Colonic mucosa (tissue), 4 donors: ENCODE measurements around the gene KBTBD3. TPM values are rescaled to one million over a fixed set of nuclear protein-coding genes. Genes with fewer than 3 reads are reported as not detected.
A peak's percentile ranks its signal among the peaks of the same experiment; 100 is the strongest.

Experiments
- DNase-seq: peaks from one replicate; pipeline ENCODE4 v3.0.0-alpha.2; 2020
- H3K27ac ChIP-seq: fragments of 200-600 bp; one replicate; pipeline ENCODE4 v1.8.0; 2021
- H3K27me3 ChIP-seq: fragments of 200-600 bp; one replicate; pipeline ENCODE4 v1.8.0; 2021
- H3K36me3 ChIP-seq: fragments of 200-600 bp; one replicate; pipeline ENCODE4 v1.8.0; 2021
- H3K4me1 ChIP-seq: fragments of 200-600 bp; one replicate; pipeline ENCODE4 v1.8.0; 2021; ENCODE audit warnings: mild to moderate bottlenecking
- H3K4me3 ChIP-seq: fragments of 200-600 bp; one replicate; pipeline ENCODE4 v1.8.0; 2021
- H3K9ac ChIP-seq, 2 donors: one replicate each; pipeline ENCODE4 v1.7.0; 2013; ENCODE audit warnings: control low read depth in 2 of 2, low read depth in 2 of 2, low read length in 2 of 2
- H3K9me3 ChIP-seq: fragments of 200-600 bp; one replicate; pipeline ENCODE4 v1.8.0; 2021
- intact Hi-C: fragments of 100-400 bp; cut with DNase I; formaldehyde crosslinking; loops from one replicate; pipeline ENCODE4 v1.14.1; 2022
- total RNA-seq, 2 donors: library from RNA; stranded (reverse); fragmentation: NEBNext Ultra II Directional in 1 of 2; extraction: Animal tissue kit (Norgen Biotek cat#: 25700) in 1 of 2; gene quantifications; one replicate each; pipeline ENCODE4 v1.2.1, GENCODE V29; 2021
- TF ChIP-seq, protein P1 (sequence below): fragments of 200-600 bp; IDR thresholded peaks from one replicate; pipeline ENCODE4 v1.8.0; 2022; ENCODE audit warnings: antibody characterized with exemption, mild to moderate bottlenecking
- donor health status: healthy.
- donor health status: DM: no; HTN: no; CAD: no.
- donor health status: DM: no; HTN: no; CAD: no.

KBTBD3 gene
- total RNA-seq, 2 donors from 2014 or later: 6.6 to 6.7 TPM

- H3K4me3 ChIP-seq: no peak overlapping the region
- H3K4me1 ChIP-seq: no peaks in the 10 kb centered on the region
- intact Hi-C loops: no loop called here
These were observed 44.3 kb downstream of the KBTBD3 start for GRCh38 chr11:106032861-106033260.

GRCh38 chr11:106031936-106032335 is 45.2 kb downstream of the KBTBD3 start:
- Histone ChIP-seq H3K27ac (no peak overlapping the region), H3K4me3 (no peak overlapping the region), H3K27me3 (no peaks in the 10 kb centered on the region), H3K36me3 (no peaks in the 10 kb centered on the region), H3K9ac (no peak overlapping the region), H3K9me3 (no peaks in the 10 kb centered on the region), H3K4me1 (no peaks in the 10 kb centered on the region)
- TF ChIP-seq, protein P1, sequence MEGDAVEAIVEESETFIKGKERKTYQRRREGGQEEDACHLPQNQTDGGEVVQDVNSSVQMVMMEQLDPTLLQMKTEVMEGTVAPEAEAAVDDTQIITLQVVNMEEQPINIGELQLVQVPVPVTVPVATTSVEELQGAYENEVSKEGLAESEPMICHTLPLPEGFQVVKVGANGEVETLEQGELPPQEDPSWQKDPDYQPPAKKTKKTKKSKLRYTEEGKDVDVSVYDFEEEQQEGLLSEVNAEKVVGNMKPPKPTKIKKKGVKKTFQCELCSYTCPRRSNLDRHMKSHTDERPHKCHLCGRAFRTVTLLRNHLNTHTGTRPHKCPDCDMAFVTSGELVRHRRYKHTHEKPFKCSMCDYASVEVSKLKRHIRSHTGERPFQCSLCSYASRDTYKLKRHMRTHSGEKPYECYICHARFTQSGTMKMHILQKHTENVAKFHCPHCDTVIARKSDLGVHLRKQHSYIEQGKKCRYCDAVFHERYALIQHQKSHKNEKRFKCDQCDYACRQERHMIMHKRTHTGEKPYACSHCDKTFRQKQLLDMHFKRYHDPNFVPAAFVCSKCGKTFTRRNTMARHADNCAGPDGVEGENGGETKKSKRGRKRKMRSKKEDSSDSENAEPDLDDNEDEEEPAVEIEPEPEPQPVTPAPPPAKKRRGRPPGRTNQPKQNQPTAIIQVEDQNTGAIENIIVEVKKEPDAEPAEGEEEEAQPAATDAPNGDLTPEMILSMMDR: no peak
- intact Hi-C loops: no loop called here
- no peak for DNase-seq

More at GRCh38 chr11:106032861-106033260, 44.3 kb downstream of the KBTBD3 start:
- Histone ChIP-seq H3K27me3 (no peaks in the 10 kb centered on the region), H3K36me3 (no peaks in the 10 kb centered on the region), H3K9me3 (no peaks in the 10 kb centered on the region), H3K27ac (no peak overlapping the region), H3K9ac (no peak overlapping the region)
- no peak for DNase-seq
- TF ChIP-seq, protein P1: no peak

DNA sequence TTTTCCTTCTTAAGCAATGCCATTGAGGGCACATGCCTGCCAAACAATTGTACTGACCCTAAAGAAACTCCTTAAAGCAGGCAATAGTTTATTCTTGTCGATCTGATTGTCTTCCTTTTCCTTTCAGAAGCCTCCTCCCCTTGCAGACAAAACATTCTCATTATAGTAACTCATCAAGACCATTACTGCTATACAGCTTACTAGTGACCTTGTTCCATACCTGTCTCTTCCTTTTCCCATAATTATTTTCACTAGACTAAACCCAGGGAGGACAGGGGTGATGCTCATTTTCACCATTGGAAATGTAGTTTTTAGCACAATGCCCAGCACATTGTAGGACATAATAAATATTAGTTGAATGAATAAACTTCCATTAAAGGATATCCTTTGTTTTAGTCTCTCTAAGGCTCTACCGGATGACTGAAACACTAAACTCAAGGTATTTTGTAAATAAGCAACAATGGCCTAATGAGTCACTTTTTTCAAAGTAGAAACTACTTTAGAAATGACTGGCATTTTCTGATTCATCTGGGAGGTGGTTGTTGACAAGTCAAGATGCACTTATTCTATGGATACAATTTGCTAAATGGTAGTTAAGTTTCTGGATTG is 45.8 kb downstream of the KBTBD3 start:
- Histone ChIP-seq H3K27me3 (no peaks in the 10 kb centered on the region), H3K9ac (no peak overlapping the region), H3K4me3 (no peak overlapping the region), H3K9me3 (no peaks in the 10 kb centered on the region), H3K27ac (no peak overlapping the region), H3K4me1 (no peaks in the 10 kb centered on the region), H3K36me3 (no peaks in the 10 kb centered on the region)
- DNase-seq: no peak
- TF ChIP-seq, protein P1: no peak
- intact Hi-C loops: no loop called here

- Histone ChIP-seq H3K4me1 (no peaks in the 10 kb centered on the region), H3K27ac (no peak overlapping the region), H3K9me3 (no peaks in the 10 kb centered on the region), H3K4me3 (no peak overlapping the region), H3K36me3 (no peaks in the 10 kb centered on the region), H3K9ac (no peak overlapping the region), H3K27me3 (no peaks in the 10 kb centered on the region)
- TF ChIP-seq, protein P1: no peak
- no peak for DNase-seq
- intact Hi-C loops: no loop called here
These were observed 46.5 kb downstream of the KBTBD3 start for GRCh38 chr11:106030609-106031008.

- intact Hi-C loops: loop anchor here (5.0 kb wide), 1 partner anchor 54 kb away; the partner anchor contains the start of genes AASDHPPT and KBTBD3
These were observed 54.3 kb downstream of the KBTBD3 start for GRCh38 chr11:106022795-106023275.

More at GRCh38 chr11:106022795-106023275, 54.3 kb downstream of the KBTBD3 start:
- Histone ChIP-seq H3K36me3 (no peaks in the 10 kb centered on the region), H3K9me3 (no peaks in the 10 kb centered on the region), H3K9ac (no peak overlapping the region), H3K27me3 (no peaks in the 10 kb centered on the region), H3K4me1 (no peaks in the 10 kb centered on the region), H3K27ac (peak overlapping the region; percentile 35), H3K4me3 (peak overlapping the region; percentile 90)
- DNase-seq: peak; percentile 17
- TF ChIP-seq, protein P1: no peak
